DND-41 (cell line): ENCODE results near the gene PLEKHA5.
"Not testable (repeated sequence)": the region's sequence is repeated elsewhere in the genome, so short reads cannot be mapped to it uniquely, and the experiment has no call there.

ENCODE experiments used
- EZH2 ChIP-seq: IDR thresholded peaks from 3 replicates; pipeline ENCODE4 v1.6.1; 2012; ENCODE audit warnings: borderline replicate concordance, low read depth, mild to moderate bottlenecking, moderate library complexity, low read length, inconsistent platforms; ENCODE audit not compliant: severe bottlenecking
- TF ChIP-seq, protein P1 (sequence below): IDR thresholded peaks from 2 replicates; pipeline ENCODE4 v1.5.1; 2012; ENCODE audit warnings: borderline replicate concordance, low read length, moderate library complexity, mild to moderate bottlenecking; ENCODE audit not compliant: poor library complexity, severe bottlenecking; ENCODE audit errors: extremely low read depth

GRCh38 chr12:19350850-19351249, 221.3 kb downstream of the PLEKHA5 start:
- TF ChIP-seq, protein P1, sequence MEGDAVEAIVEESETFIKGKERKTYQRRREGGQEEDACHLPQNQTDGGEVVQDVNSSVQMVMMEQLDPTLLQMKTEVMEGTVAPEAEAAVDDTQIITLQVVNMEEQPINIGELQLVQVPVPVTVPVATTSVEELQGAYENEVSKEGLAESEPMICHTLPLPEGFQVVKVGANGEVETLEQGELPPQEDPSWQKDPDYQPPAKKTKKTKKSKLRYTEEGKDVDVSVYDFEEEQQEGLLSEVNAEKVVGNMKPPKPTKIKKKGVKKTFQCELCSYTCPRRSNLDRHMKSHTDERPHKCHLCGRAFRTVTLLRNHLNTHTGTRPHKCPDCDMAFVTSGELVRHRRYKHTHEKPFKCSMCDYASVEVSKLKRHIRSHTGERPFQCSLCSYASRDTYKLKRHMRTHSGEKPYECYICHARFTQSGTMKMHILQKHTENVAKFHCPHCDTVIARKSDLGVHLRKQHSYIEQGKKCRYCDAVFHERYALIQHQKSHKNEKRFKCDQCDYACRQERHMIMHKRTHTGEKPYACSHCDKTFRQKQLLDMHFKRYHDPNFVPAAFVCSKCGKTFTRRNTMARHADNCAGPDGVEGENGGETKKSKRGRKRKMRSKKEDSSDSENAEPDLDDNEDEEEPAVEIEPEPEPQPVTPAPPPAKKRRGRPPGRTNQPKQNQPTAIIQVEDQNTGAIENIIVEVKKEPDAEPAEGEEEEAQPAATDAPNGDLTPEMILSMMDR = not testable (repeated sequence)
- TF ChIP-seq EZH2 = not testable (repeated sequence)
